Measurements from ENCODE around the gene ALX4. TPM values are rescaled to one million over a fixed set of nuclear protein-coding genes. Genes with fewer than 3 reads are reported as not detected.

ALX4 gene
- total RNA-seq, 1 donor from 2014 or later: not detected

DNA sequence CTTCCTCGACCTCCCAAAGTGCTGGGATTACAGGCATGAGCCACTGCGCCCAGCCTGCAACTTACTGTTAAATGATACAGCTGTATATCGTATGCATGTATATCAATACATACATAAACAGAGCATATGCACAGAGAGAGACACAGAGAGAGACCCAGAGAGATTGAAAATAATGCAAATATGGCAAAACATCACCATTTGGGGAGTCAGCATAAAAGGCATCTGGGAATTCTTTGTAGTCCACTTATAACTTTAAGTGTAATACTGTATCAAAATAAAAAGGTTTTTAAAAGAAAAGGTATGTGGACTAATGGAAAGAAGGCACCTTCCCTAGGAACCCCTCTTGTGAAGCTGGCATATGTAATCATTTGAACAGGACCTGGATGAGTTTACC lies 21.8 kb downstream of the ALX4 start:
- TF ChIP-seq, protein P1, sequence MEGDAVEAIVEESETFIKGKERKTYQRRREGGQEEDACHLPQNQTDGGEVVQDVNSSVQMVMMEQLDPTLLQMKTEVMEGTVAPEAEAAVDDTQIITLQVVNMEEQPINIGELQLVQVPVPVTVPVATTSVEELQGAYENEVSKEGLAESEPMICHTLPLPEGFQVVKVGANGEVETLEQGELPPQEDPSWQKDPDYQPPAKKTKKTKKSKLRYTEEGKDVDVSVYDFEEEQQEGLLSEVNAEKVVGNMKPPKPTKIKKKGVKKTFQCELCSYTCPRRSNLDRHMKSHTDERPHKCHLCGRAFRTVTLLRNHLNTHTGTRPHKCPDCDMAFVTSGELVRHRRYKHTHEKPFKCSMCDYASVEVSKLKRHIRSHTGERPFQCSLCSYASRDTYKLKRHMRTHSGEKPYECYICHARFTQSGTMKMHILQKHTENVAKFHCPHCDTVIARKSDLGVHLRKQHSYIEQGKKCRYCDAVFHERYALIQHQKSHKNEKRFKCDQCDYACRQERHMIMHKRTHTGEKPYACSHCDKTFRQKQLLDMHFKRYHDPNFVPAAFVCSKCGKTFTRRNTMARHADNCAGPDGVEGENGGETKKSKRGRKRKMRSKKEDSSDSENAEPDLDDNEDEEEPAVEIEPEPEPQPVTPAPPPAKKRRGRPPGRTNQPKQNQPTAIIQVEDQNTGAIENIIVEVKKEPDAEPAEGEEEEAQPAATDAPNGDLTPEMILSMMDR (IDR thresholded peaks at IDR 0.05; ENCODE audit: unreplicated experiment): no peak
- H3K36me3 Mint-ChIP-seq (ENCODE audit: low read depth, unreplicated experiment): no peaks in the 10 kb centered on the region
- no peak overlapping the region for H3K4me3 Mint-ChIP-seq (ENCODE audit: unreplicated experiment)
- peaks cover 7% of the 10 kb centered on the region for H3K27me3 Mint-ChIP-seq (ENCODE audit: unreplicated experiment)
- H3K9me3 Mint-ChIP-seq (ENCODE audit: unreplicated experiment): no peaks in the 10 kb centered on the region
- no peak overlapping the region for H3K27ac Mint-ChIP-seq (ENCODE audit: unreplicated experiment)
- DNase-seq (ENCODE audit: low spot score): no peak
- no peaks in the 10 kb centered on the region for H3K4me1 Mint-ChIP-seq (ENCODE audit: unreplicated experiment)

DNA sequence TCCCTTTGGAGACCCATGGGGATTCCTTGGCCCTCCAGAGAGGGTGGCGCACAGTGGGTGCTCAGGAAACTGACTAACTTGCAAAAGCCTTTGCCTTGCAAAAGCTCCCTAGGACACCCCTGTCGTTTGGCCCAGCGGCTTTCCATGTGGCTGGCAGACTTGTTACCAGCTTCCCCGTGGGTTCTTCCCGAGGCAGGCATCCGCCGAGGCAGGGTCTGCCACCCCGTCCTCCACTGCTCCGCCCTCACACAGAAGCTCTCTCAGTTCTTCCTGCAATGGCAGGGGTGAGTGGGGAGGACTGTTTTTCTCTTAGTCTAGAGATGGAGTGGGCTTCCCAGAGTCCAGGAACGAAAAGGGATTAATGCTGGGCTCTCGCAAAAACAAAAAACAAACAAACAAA lies 23.0 kb downstream of the ALX4 start:
- no peak for DNase-seq (ENCODE audit: low spot score)
- Mint-ChIP-seq H3K4me3 (ENCODE audit: unreplicated experiment) (no peak overlapping the region), H3K36me3 (ENCODE audit: low read depth, unreplicated experiment) (no peaks in the 10 kb centered on the region), H3K9me3 (ENCODE audit: unreplicated experiment) (no peaks in the 10 kb centered on the region), H3K27ac (ENCODE audit: unreplicated experiment) (no peak overlapping the region), H3K4me1 (ENCODE audit: unreplicated experiment) (no peaks in the 10 kb centered on the region), H3K27me3 (ENCODE audit: unreplicated experiment) (peaks cover 6% of the 10 kb centered on the region)
- TF ChIP-seq, protein P1 (IDR thresholded peaks at IDR 0.05; ENCODE audit: unreplicated experiment): no peak

DNA sequence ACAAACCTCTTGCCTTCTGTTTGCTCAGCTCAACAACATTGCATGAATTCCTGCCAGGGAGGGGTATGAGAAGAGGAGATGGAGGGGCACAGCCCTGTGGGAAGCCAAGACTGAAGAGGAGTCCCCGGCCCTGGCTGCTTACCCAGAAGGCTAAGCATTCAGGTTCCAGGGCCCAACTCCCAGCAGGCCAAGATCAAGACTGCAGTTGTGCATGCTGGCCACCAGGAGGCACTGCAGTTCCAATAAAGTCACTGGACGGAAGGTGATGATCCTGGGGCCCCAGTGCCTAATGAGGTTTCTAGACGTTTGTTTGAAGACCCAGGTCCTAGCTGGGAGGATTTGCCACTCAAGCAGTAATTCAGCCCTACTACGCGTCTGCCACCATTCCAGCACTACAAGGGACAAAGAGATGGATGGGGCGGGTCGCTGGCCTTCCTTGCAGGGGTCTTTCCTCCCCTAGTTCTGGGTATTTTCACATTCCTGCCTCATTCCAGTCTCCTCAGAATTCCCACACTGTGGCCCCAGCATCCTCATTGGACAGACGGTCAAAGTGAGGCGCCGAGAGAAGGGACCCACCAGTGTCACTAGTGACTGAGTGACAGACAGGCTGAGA lies 23.6 kb downstream of the ALX4 start:
- no peak overlapping the region for H3K27ac Mint-ChIP-seq (ENCODE audit: unreplicated experiment)

DNA sequence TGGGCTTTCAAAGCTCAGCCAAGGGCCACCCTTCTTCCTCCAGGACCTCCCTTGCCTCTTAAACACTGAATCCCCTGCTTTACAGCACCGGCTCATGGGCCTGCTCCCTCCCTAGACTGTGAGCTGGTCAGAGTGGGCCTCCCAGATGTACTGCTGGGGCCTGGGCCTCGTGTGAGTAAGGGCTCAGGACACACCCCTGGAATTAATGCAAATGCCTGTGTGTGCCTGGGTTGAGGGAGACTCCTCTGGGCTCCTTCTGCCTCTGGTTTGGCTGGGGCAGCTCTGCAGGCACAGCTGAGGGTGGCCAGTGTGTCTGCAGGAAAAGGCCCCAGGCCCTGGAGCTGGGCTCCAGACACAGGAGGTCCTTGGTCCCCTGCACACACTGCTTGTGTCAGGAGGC lies 24.2 kb downstream of the ALX4 start:
- no peak for DNase-seq (ENCODE audit: low spot score)
- TF ChIP-seq, protein P1 (IDR thresholded peaks at IDR 0.05; ENCODE audit: unreplicated experiment): no peak
- Mint-ChIP-seq H3K36me3 (ENCODE audit: low read depth, unreplicated experiment) (no peaks in the 10 kb centered on the region), H3K27ac (ENCODE audit: unreplicated experiment) (no peak overlapping the region), H3K27me3 (ENCODE audit: unreplicated experiment) (peaks cover 7% of the 10 kb centered on the region), H3K9me3 (ENCODE audit: unreplicated experiment) (no peaks in the 10 kb centered on the region), H3K4me1 (ENCODE audit: unreplicated experiment) (no peaks in the 10 kb centered on the region), H3K4me3 (ENCODE audit: unreplicated experiment) (no peak overlapping the region)

More for the DNA sequence above, 23.6 kb downstream of the ALX4 start:
- no peak overlapping the region for H3K4me3 Mint-ChIP-seq (ENCODE audit: unreplicated experiment)
- TF ChIP-seq, protein P1 (IDR thresholded peaks at IDR 0.05; ENCODE audit: unreplicated experiment): peak; percentile 97
- no peaks in the 10 kb centered on the region for H3K4me1 Mint-ChIP-seq (ENCODE audit: unreplicated experiment)
- no peaks in the 10 kb centered on the region for H3K9me3 Mint-ChIP-seq (ENCODE audit: unreplicated experiment)
- H3K36me3 Mint-ChIP-seq (ENCODE audit: low read depth, unreplicated experiment): no peaks in the 10 kb centered on the region
- DNase-seq (ENCODE audit: low spot score): peak; percentile 75
- H3K27me3 Mint-ChIP-seq (ENCODE audit: unreplicated experiment): peaks cover 6% of the 10 kb centered on the region

DNA sequence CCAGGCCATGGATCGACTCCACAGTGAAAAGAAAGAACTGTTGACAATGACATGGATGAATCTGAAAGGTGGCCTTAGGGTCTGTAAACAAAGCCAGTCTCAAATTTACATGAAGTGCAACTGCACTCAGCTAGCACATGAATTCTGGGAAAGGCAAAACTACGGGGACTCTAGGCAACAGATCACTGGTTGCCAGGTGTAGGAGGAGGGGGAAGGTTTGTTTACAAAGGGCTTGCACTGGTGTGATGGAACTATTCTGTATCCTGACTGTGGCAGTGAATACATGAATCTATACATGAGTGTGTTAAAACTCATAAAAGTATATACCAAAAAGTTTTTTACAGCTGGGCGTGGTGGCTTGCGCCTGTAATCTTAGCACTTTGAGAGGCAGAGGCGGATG lies 27.3 kb downstream of the ALX4 start:
- no peaks in the 10 kb centered on the region for H3K4me1 Mint-ChIP-seq (ENCODE audit: unreplicated experiment)
- no peak for DNase-seq (ENCODE audit: low spot score)

More for the DNA sequence above, 27.3 kb downstream of the ALX4 start:
- H3K9me3 Mint-ChIP-seq (ENCODE audit: unreplicated experiment): no peaks in the 10 kb centered on the region
- peaks cover 6% of the 10 kb centered on the region for H3K27me3 Mint-ChIP-seq (ENCODE audit: unreplicated experiment)
- TF ChIP-seq, protein P1 (IDR thresholded peaks at IDR 0.05; ENCODE audit: unreplicated experiment): no peak
- H3K36me3 Mint-ChIP-seq (ENCODE audit: low read depth, unreplicated experiment): no peaks in the 10 kb centered on the region
- no peak overlapping the region for H3K27ac Mint-ChIP-seq (ENCODE audit: unreplicated experiment)
- H3K4me3 Mint-ChIP-seq (ENCODE audit: unreplicated experiment): no peak overlapping the region

All from endothelial cell (in vitro differentiated cells).